NAMALWA (cell line): Measurements from ENCODE around the gene TAF1C.
A peak's percentile ranks its signal among the peaks of the same experiment; 100 is the strongest.

Experiments used
- DNase-seq: peaks from one replicate; pipeline ENCODE4 v3.0.0-alpha.2; 2015; ENCODE audit warnings: low spot score

The TAF1C gene

DNA sequence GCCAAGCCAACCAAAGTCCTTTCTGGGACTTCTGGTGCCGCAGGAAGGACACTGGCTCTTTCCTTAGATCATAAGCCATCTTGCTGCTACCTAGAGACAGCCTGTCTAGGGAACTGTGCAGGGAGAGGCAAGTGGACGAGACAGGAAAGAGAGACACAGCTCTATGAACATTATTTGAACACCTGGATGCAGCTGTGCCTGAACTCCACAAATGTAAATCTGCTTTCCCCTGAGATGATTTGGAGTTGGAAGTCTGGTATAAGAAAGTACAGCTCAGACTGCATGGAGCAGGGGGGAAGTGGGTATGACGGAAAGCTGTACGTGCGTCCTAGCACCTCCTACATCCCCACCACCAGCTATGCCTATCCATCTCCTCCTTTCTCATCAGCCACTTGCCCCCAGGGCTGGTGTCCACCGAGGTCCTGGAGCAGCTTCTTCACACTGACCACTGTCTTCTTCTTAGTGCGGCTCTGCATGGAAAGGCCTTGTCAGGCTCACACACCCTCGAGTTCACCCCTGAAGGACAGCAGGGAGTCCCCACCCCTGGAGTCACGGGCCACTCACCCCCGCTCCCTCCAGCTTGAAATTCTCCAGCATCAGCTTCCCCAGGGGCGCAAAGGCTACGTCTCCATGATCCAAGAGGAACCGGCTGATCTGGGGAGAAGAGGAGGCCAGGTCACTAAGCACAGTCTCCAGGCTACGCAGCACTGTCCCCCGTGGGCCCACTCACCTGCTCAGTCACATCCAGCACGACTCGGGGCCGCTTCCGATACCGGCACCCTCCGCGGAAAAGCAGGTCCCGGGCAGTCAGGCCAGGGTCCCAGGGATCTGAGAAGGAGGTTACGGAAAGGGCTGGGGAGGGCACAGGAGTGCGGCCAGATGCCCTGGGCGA, 3.9 kb downstream of the TAF1C start:
- no peak for DNase-seq

DNA sequence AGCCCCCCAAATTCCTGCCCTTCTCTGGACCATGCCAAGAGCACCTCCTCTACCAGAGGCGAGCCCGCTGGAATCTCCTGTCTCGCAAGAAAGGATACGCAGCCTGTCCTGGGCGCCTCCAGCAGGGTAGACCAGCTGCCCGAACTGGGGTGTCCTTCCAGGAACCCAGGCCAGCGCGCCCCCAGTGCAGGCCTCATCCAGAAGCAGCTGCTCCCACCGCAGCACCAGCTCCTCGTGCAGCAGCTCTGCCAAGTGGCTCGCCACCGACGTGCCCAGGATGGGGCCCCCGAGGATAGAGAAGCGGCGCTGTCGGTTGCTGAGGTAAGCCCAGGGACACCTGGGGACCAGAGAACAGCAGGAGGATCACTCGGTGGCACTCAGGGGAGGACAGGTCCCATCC, 4.8 kb downstream of the TAF1C start:
- no peak for DNase-seq

DNA sequence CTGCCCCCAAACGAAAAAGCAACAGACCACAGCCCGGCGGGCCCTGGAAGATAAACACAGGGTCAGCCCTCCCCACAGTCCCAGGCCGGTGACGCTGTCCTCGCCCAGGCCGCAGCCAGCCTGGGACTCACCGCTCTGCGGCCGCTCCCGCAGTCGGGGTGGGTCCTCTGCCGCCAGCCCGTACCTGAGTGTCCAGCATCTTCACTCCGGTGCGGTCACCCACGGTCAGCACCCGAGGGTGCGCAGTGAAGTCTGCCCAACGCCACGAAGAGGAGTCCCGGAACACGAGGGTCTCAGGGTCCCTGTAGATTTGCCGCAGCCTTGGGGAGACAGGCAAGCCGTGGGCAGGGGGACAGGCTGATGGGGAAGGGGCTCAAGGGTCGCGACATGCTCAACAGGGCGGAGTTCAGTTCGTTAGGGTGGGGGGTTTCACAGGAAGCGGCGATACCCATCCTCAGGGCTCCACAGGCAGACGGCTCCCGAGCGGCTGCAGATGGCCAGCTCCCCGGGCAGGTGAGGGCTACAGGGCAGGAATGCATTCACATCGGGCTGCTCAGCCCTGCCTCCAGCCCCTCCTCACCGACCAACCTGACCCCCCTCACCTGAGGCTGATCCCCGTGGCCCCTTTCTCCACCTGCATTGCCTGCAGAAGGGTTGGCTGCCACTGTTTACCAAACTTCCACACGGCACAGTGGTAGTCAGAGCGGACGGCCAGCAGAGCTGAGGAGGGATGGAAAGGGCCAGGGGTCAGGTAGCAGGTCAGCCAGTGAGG, 5.5 kb downstream of the TAF1C start:
- DNase-seq, result no peak

DNA sequence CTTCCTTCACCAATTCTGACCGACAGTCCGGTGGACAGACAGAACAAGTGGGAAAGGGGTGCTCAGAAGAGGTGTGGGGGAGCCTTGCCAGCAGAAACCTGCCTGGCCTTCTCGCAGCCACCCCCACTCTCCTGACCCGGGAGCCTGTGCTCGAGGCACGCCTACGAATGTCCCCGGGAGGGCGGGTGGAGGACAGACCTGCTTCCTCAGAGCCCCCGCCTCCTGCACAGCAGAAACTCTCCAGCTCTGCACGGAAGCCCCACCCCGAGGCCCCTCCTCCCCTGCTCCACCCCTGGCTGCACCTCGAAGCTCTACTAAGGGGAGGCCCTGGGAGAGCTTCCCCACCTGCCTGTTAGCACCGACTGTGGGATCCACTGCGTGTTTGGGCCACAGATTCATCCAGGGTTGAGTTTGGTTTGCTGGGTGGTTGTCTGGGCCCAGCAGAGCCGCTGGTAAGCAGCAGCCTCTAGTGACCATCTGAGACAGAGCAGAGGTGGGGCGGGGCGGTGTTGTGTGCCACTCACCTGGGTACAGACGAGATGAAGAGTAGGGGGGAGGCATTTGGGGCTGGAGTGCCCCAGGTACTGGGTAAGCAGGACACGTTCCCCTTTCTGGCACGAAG, 6.2 kb downstream of the TAF1C start:
- no peak for DNase-seq

DNA sequence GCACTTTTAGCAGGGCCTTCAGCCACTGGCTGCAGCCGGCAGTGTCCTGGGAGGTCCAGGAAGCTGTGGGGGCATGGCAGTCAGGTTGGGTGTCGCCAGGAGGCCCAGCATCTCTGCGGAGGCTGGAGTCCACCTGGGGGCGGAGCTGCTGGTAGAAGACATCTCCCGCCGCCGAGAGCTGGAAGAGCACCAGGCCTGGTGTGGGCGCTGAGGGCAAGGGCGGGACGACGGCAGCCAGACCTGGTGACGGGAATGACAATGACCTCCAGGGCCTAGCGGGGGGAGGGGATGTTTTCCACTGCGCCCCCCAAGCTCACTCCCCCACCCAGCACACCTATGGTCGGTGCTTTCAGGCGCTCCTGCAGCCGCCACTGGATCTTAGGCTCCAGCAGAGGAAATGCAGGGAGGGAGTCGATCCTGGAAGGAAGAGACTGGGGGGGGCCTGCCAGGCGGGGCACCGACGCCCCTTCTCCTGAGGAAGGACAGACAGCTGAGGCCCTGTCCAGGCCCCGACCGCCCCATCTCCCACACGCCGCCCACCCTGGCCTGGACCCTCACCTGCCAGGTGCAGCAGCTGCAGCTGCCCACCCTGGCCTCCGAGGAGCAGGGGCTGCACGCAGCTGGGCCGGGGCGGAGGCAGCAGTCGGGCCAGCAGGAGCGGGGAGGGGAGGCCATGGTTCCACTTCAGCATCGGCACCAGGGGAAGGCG, 7.1 kb downstream of the TAF1C start:
- DNase-seq, result no peak

DNA sequence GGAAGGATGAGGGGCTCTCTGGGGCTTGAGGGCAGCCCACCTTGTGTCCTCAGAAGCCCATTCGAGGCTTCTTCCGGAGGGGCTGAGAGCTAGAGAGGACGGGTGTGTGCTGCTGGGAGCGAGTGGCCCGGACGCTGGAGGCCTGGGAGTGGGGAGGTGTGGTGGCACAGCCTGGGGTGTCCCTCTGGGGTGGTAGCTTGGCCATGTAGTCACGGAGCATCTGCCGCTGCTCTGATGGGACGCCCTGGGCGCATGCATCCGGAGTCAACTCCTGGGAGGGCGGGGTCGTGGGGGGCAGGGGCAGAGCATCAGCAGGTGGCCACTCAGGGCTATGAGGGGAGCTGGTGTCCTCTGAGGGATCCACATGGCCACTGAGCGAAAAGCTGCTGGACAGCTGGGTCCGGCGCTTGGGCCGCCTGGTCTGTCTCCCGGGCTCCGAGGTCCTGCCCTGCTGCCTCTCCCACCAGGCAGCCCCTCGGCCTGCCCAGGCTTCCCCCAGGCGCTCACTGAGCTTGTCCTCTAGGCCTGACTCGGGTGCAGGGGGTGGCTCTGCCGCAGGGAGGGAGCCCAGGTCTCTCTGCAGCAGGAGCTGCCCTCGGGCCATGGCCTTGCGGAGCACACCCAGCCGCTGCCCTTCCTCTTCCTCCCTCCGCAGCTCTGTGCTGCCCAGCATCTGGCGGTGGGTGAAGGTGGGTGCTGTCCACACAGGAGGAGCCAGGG, 7.8 kb downstream of the TAF1C start:
- DNase-seq, result no peak

DNA sequence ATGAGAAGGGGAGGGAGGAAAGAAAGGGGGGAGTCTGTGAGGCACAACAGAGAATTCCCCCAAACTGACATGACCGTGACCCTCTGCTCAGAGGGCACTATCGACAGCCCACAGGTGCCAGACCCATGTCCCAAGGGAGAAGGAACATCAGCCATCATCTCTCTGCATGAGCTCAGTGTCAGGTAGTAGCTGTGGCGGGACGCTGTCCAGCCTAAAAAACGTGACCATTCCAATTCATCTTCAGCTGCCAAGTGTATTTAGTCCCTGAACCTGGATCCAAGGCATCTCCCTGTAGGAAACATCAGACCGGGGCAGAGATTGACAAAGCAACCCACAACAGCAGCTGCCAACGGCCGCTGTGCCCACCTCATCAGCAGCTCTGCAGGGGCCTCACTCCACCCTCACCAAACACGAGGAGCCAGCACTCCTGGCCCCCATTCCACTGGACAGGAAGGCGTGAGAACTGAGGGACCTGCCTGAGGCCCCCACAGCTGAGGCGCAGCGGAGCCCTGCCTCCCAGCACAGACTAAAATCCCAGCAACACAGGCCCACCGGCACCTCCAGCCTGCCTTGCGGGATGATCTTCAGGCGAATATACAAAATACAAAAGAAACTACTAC, 8.6 kb downstream of the TAF1C start:
- DNase-seq, result no peak

DNA sequence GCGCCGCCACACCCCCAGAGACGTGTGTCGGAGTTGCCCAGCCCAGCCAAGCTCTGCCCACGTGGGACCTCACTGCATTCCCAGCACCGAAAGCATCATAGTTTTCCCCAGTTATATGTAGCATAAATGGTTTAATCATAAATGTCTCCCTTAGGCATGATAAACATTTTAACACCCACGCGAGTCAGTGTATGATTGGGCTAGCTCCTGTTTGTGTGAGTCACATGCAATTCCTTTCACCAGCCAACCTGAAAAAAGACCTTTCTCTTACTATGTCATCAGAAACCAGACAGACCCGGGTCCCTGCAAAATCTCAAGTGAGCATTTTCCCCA, 9.2 kb downstream of the TAF1C start:
- no peak for DNase-seq

DNA sequence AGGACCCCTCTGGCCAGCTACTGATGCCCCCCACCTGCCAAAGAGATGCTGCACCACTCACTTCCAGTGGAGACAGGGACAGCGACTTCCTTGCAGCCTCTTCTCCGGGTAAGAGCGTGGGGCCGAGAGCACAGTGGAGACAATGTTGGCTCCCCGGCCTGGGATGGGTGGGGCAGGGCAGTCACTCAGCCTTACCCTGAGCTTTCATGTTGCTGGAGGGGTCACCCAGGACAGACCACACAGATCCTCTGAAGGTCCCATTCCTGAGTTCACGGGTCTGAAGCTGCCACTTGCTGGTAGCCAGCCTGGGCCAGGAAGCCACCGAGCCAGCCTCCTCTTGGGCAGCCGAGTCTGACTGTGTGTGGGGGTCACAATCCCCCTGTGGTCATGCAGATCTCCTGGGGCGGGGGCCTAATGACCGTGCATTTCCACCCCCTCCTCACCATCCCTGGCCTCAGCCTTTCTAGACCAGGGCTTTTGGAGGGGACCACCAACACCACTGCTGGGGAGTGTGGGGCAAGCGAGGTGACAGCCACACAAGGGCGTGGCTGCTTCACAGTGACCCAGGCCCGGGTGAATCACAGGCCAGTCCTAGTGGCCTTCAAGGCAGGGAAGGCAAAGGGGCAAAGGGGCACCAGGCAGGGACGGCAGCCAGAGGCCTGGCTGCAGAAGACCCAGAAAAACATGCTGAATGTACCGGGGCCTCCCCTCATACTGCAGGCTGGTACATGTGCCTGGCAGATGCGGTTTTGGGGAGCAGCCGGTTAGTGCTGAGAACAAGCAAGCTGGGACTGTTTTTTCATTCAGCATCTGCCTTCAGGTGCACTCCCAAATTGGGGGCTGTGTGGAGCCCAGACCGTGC, 10.4 kb downstream of the TAF1C start:
- no peak for DNase-seq

DNA sequence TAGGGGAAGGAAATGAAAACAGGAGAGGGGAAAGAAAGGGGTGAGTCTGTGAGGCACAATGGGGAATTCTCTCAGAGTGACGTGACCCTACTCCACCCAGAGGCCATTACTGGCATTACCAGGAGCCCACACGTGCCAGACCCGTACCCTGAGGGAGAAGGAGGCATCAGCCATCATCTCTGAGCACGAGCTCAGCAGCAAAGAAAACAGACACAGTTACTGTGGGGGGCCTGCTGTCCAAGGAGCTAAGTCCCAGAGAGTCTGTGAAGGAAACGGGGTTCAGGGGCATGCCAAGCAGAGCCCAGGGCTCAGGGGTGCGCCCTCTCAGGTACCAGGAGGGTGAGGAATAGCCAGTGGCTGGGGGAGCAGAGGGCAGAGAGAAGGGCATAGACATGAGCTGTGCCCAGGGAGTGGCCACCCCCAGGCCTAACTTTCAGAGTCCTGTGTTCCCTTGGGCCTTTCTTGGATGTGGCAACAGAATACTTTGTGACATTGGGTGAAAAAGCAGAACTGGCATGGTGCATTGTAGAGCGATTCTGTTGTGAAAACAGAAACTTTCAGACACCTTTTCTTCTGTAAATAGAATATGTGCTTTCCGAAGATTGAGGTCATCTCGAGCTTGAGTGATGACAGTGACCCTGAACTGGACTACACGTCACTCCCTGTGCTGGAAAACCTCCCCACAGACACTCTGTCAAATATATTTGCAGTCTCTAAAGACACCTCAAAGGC, 11.3 kb downstream of the TAF1C start:
- DNase-seq, result peak; percentile 69

DNA sequence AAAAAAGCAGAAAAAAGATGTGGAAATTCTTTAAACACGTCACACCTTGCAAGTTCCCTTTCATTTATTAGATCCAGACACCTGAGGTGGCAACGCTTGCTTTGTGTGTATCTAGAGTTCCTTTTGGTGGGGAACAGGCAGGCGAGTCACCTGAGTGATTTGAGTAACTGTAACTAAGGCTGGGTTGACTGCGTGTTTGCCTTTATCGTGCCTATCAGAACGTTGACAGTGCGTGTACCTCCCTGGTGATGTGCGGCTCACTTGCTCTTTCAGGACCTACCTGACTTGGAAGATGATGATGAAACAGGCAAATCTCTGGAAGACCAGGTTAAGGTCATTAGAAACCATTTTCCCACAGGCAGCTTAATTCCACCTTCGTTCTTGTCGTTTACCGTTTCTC, 12.5 kb downstream of the TAF1C start:
- no peak for DNase-seq

DNA sequence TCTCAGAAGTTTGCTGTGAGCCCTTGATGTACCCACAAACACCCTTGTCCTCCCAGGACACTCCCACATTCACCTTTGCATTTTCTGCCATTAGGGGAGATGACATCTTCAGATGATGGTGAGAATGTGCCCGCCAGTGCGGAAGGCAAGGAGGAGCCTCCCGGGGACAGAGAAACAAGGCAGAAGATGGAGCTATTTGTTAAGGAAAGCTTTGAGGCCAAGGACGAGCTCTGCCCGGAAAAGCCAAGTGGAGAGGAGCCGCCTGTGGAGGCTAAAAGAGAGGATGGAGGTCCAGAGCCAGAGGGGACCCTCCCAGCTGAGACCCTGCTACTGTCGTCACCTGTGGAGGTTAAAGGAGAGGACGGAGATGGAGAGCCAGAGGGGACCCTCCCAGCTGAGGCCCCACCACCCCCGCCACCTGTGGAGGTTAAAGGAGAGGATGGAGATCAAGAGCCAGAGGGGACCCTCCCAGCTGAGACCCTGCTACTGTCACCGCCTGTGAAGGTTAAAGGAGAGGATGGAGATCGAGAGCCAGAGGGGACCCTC, 17.0 kb downstream of the TAF1C start:
- DNase-seq, result no peak

DNA sequence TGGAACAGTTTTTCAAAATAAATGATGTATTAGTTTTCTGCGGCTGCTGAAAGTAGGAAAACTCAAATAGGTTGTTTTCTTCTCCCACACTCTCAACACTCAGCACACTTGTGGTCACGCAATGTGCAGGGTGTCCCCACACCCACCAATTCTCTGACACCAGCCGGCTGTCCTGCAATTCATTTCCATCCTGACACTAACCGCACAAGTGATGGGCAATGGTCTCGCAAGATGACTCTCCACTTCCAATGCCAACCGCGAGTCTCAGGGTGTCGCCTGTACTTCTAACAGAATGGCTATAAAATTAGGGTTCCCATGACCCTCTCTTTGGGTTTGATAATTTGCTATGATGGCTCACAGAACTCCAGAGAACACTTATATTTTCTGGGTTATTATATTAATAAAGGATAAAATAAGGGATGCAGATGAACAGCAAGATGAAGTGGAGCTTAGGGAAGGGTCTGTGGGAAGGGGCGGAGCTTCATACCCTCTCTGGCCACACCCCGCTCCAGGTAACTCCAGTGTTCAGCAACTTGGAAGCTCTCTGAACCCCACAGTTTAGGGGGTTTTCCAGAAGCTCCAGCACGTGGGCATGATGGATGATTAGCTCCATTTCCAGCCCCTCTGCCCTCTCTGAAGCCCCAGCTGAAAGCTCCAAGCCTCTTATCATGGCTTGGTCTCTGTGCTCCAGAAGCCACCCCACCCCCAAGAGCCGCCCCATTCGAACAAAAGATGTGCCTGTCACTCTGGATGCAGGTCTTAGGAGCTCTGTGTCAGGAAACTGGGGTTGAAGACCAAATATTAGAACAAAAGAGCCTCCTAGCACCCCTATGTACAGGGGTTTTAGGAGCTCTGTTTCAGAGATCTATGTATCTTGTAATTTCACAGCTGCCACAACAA, 19.8 kb downstream of the TAF1C start:
- no peak for DNase-seq

DNA sequence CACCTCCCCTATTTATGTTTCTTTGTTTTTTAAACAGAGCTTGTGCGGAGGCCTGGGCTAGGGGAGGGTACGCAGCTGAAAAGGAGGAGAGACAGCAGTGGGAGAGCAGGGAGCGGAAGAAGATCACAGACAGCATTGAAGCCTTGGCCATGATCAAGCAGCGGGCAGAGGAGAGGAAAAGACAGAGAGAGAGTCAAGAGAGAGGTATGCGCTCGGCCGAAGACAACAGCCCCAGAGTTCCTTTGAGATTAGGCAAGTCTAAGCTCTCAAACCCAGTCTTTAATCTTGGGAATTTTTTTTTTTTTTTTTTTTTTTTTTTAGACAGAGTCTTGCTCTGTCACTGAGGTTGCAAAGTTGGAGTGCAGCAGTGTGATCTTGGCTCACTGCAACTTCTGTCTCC, 21.1 kb downstream of the TAF1C start:
- DNase-seq, result no peak

DNA sequence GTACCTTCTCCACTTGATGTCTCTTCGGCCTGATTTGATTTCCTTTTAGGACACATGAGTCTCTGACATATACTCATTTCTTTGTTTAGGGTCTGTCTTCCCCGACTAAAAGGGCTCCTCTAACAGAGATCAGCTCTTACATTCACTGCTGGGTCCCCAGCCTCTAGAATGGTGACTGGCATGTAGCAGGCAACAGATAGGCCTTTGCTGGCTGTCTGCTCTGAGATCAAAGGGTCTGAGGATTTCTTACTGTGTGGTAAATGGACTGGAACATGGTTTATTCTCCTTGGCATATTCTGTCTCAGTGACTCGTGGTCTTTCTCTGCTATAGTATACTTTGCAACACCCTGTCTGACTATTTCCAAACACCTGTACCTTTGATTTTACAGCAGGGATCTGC, 25.1 kb downstream of the TAF1C start:
- no peak for DNase-seq

DNA sequence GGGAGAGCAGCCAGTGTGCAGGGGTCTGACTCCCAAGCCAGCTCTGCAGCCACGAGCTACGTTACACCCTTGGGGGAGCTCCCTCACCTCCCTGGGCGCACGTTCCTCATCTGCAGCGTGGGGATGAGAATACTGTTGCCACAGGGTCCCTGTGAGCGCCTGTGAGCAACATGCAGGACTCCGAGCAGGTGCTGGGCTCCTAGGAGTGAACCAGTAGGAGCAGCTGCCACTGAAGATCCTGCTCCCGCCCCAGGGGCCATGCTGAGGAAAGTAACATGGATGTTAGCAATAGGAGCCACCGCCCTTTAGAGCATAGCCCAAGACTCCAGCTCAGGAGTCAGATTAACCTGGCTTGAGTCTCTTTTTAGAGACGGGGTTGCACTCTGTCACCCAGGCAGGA, 25.8 kb downstream of the TAF1C start:
- no peak for DNase-seq

DNA sequence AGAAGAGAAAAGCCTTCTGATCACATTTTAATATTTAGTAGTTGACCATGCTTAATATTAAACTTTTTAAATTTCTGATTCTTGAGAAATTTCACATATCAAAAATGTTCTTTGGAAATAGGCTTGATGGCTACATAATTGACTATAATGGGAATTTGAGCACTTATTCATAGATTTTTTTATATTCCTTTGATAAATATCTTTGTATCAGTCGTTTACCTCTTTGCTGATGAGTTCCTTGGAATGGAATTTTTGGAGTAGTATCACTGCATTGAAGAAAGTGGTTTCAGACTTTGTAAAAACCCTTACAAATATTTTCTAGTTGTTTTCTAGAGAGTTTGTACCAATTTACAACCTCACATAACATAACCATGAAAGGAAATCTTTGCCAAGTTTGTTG, 27.1 kb downstream of the TAF1C start:
- no peak for DNase-seq

DNA sequence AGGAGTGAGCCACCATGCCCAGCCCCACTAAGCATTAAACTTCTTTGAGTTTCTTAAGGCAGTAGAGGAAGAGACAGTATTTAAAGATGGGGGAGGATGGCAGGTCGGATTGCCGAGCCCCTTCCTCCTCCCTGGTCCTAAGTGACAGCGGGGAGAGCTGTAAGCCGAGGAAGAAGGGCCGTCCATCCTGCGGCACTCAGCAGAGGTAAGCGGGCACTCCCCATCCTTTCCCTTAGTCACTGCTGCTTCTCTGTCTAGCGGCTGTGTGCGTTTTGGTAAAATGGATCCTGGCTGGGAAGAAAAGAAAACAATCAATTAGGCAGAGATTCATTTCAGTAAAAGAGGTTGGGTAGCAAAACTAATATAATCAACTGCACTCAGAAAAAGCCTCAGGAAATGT, 27.9 kb downstream of the TAF1C start:
- DNase-seq, result no peak
